Stimulated activated CD8-positive, alpha-beta memory T cell treated with anti-CD3 and anti-CD28 coated beads, Interleukin-4, amount 100 ng/mL, for 1 hour (primary cell): Measurements from ENCODE around the gene ZYX.

Experiments
- DNase-seq, 2 donors: peaks; one replicate each; pipeline ENCODE4 v3.0.0-alpha.2; 2020; ENCODE audit warnings: low read depth in 2 of 2, low spot score in 1 of 2

The ZYX gene

GRCh38 chr7:143362131-143363015, 18.8 kb upstream of the ZYX start, which contains the start of gene FAM131B:
Gene FAM131B, minus strand, starts transcription at chr7:143362713. Its CDS starts 110 bp downstream, at chr7:143362603.
- no peak for DNase-seq

GRCh38 chr7:143363016-143363937, 17.9 kb upstream of the ZYX start:
- DNase-seq: no peak

GRCh38 chr7:143367972-143368371, 13.2 kb upstream of the ZYX start:
- no peak for DNase-seq

GRCh38 chr7:143368387-143368786, 12.8 kb upstream of the ZYX start:
- no peak for DNase-seq

GRCh38 chr7:143369678-143370651, 11.2 kb upstream of the ZYX start:
- DNase-seq: no peak

- DNase-seq: no peak
Measured at GRCh38 chr7:143372070-143372469, 9.1 kb upstream of the ZYX start.

GRCh38 chr7:143373255-143373794, 7.8 kb upstream of the ZYX start:
- DNase-seq: no peak

- DNase-seq: no peak
Measured at GRCh38 chr7:143374561-143374960, 6.6 kb upstream of the ZYX start.

GRCh38 chr7:143375298-143376034, 5.7 kb upstream of the ZYX start:
- DNase-seq: no peak

- no peak for DNase-seq
Measured at GRCh38 chr7:143376396-143376795, 4.7 kb upstream of the ZYX start.

GRCh38 chr7:143379611-143380259, 1.4 kb upstream of the ZYX start:
- DNase-seq: no peak

- DNase-seq: peak; percentile 77 to 89
Measured at GRCh38 chr7:143380260-143380645, 892 bp upstream of the ZYX start.

GRCh38 chr7:143381427-143382125, 431 bp downstream of the ZYX start:
- DNase-seq: no peak

GRCh38 chr7:143382126-143382790, 1.1 kb downstream of the ZYX start:
- no peak for DNase-seq

- DNase-seq: no peak
Measured at GRCh38 chr7:143382791-143383641, 1.9 kb downstream of the ZYX start.

GRCh38 chr7:143383642-143383957, 2.5 kb downstream of the ZYX start:
- no peak for DNase-seq

- DNase-seq: no peak
Measured at GRCh38 chr7:143384148-143384547, 3.0 kb downstream of the ZYX start.
